Measurements from ENCODE around the gene RAB1A. TPM values are rescaled to one million over a fixed set of nuclear protein-coding genes. Genes with fewer than 3 reads are reported as not detected.

Gene RAB1A
- total and polyA plus RNA-seq, 2 donors from 2014 or later, result 166 to 194 TPM

DNA sequence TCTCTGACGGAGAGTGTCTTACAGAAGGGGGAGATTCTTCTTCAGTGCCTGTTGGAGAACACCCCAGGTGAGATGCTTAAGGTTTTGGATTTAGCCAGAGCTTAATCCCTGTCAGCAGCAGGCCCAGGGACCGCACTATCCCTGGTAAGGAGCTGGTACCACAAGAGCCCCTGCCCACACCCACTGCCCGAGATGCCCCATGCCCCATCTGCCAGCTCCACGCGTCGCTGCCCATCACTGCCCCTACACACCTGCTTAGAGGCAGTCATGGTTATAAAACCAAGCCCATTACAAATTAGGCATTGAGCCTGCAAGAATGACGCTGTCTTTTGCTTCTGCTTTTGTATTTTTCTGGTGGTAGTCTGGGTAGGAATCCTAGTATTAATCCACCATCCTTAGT, 52.0 kb downstream of the RAB1A start:
- H3K4me3 ChIP-seq (ENCODE audit: low read length in 3 of 3), result no peak overlapping the region
- H3K4me1 ChIP-seq (ENCODE audit: control insufficient read depth in 2 of 3, insufficient read depth in 2 of 3, low read depth in 1 of 3, low read length in 3 of 3), result peaks cover 0 to 12% (median 9%) of the 10 kb centered on the region in 3 donors
- TF ChIP-seq, protein P1, sequence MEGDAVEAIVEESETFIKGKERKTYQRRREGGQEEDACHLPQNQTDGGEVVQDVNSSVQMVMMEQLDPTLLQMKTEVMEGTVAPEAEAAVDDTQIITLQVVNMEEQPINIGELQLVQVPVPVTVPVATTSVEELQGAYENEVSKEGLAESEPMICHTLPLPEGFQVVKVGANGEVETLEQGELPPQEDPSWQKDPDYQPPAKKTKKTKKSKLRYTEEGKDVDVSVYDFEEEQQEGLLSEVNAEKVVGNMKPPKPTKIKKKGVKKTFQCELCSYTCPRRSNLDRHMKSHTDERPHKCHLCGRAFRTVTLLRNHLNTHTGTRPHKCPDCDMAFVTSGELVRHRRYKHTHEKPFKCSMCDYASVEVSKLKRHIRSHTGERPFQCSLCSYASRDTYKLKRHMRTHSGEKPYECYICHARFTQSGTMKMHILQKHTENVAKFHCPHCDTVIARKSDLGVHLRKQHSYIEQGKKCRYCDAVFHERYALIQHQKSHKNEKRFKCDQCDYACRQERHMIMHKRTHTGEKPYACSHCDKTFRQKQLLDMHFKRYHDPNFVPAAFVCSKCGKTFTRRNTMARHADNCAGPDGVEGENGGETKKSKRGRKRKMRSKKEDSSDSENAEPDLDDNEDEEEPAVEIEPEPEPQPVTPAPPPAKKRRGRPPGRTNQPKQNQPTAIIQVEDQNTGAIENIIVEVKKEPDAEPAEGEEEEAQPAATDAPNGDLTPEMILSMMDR (IDR thresholded peaks at IDR 0.05; ENCODE audit: borderline replicate concordance, extremely low read depth, insufficient read depth), result no peak
- no peak overlapping the region for H3K9ac ChIP-seq (ENCODE audit: low read length in 3 of 3)
- no peaks in the 10 kb centered on the region for H3K27me3 ChIP-seq (ENCODE audit: control insufficient read depth, insufficient read depth, low read length)
- DNase-seq (no peak), FAIRE-seq (no peak)
- H3K9me3 ChIP-seq (ENCODE audit: control insufficient read depth in 2 of 3, insufficient read depth in 1 of 3, low read length in 3 of 3), result no peaks in the 10 kb centered on the region
- peaks cover 9 to 20% (median 19%) of the 10 kb centered on the region in 3 donors for H3K36me3 ChIP-seq (ENCODE audit: control insufficient read depth in 2 of 3, insufficient read depth in 3 of 3, low read length in 3 of 3)
- intact Hi-C loops (cut with DNase I), result no loop called here
- no peak overlapping the region for H3K27ac ChIP-seq (ENCODE audit: low read depth in 2 of 2, low read length in 2 of 2)

DNA sequence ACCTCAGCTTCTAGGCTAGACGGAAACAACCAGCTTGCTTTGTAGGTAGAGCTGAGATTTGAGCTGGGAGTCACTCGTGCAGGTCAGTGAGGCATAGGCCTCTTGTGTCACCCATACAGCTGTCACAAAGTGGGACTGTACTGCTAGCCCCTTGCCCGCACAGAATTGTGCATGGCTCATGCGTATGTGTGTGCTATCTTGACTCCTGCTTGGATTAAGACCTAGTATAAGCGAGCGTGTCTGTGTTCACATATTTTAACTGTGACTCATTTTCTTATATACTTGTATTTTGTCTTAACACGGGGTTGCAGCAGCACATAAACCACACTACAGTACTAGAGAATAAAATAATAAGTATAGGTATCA, 53.6 kb downstream of the RAB1A start:
- DNase-seq (no peak), FAIRE-seq (no peak)
- peaks cover 0 to 12% (median 9%) of the 10 kb centered on the region in 3 donors for H3K4me1 ChIP-seq (ENCODE audit: control insufficient read depth in 2 of 3, insufficient read depth in 2 of 3, low read depth in 1 of 3, low read length in 3 of 3)
- no peaks in the 10 kb centered on the region for H3K9me3 ChIP-seq (ENCODE audit: control insufficient read depth in 2 of 3, insufficient read depth in 1 of 3, low read length in 3 of 3)
- no peak overlapping the region for H3K9ac ChIP-seq (ENCODE audit: low read length in 3 of 3)
- H3K4me3 ChIP-seq (ENCODE audit: low read length in 3 of 3), result no peak overlapping the region
- no peaks in the 10 kb centered on the region for H3K27me3 ChIP-seq (ENCODE audit: control insufficient read depth, insufficient read depth, low read length)
- H3K27ac ChIP-seq (ENCODE audit: low read depth in 2 of 2, low read length in 2 of 2), result no peak overlapping the region
- intact Hi-C loops (cut with DNase I), result no loop called here
- TF ChIP-seq, protein P1 (IDR thresholded peaks at IDR 0.05; ENCODE audit: borderline replicate concordance, extremely low read depth, insufficient read depth), result no peak
- H3K36me3 ChIP-seq (ENCODE audit: control insufficient read depth in 2 of 3, insufficient read depth in 3 of 3, low read length in 3 of 3), result peaks cover 11 to 16% (median 16%) of the 10 kb centered on the region in 3 donors

DNA sequence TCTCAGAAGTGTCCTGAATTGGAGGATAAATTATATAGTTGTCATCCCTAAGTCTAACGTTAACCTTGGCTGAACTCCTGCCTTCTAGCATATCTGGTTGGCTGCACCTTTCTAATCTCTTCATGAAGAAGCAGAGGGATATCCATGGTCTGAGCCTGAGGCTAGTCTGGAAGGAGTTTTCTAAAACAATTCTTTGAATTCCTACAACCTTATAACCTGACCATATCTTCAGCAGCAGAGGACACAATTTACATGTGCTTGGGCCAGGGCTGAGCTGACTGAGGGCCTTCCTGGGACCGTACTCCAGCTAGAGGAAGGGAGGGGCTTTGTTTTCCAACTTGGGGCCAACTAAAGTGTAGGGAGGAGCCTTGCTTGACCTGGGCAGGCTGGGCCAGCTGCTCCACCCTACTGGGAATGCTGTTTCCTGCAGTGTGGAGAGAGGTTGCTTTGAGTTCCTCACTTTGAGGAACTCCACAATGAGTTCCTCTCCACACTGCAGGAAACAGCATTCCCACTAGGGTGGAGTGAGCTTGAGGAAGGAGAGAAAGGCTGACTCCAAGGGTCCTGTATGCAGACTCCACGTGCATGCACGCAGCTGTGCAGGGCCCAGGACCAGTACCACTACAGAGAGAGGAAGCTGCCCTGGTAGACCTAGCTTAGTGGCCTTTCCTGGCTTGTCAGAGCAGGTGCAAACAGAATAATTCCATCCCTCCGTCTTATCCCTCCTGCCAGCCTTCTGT, 54.1 kb downstream of the RAB1A start:
- intact Hi-C loops (cut with DNase I), result no loop called here
- peaks cover 13 to 20% (median 16%) of the 10 kb centered on the region in 3 donors for H3K36me3 ChIP-seq (ENCODE audit: control insufficient read depth in 2 of 3, insufficient read depth in 3 of 3, low read length in 3 of 3)

More for the DNA sequence above, 54.1 kb downstream of the RAB1A start:
- FAIRE-seq (no peak), DNase-seq (peak in 2 of 5 donors; percentile 40 to 81)
- peak overlapping the region in 1 of 2 donors; percentile 19 for H3K27ac ChIP-seq (ENCODE audit: low read depth in 2 of 2, low read length in 2 of 2)
- H3K4me3 ChIP-seq (ENCODE audit: low read length in 3 of 3), result no peak overlapping the region
- TF ChIP-seq, protein P1 (IDR thresholded peaks at IDR 0.05; ENCODE audit: borderline replicate concordance, extremely low read depth, insufficient read depth), result no peak
- peaks cover 0 to 12% (median 9%) of the 10 kb centered on the region in 3 donors for H3K4me1 ChIP-seq (ENCODE audit: control insufficient read depth in 2 of 3, insufficient read depth in 2 of 3, low read depth in 1 of 3, low read length in 3 of 3)
- no peak overlapping the region for H3K9ac ChIP-seq (ENCODE audit: low read length in 3 of 3)
- no peaks in the 10 kb centered on the region for H3K9me3 ChIP-seq (ENCODE audit: control insufficient read depth in 2 of 3, insufficient read depth in 1 of 3, low read length in 3 of 3)
- no peaks in the 10 kb centered on the region for H3K27me3 ChIP-seq (ENCODE audit: control insufficient read depth, insufficient read depth, low read length)
